SK-N-SH treated with all-trans-retinoic acid at 6 μM for 48 hours (cell line): ENCODE measurements around the gene DOCK4.

Experiments
- ATAC-seq: fragments of 200-7000 bp; cut with Tn5 transposase; 3 replicates; pipeline ENCODE4 v1.9.1; 2020; ENCODE audit warnings: mild to moderate bottlenecking, moderate library complexity
- ARNTL ChIP-seq: fragments of 450-650 bp; formaldehyde crosslinking; IDR thresholded peaks from 2 replicates; pipeline ENCODE4 v1.5.0; 2020; ENCODE audit warnings: low read depth, mild to moderate bottlenecking, moderate library complexity, borderline replicate concordance
- BACH2 ChIP-seq: fragments of 250-450 bp; sonication (Bioruptor Pico); IDR thresholded peaks from 2 replicates; pipeline ENCODE4 v1.9.0; 2021; ENCODE audit warnings: mild to moderate bottlenecking, borderline replicate concordance
- ESRRG ChIP-seq: fragments of 250-450 bp; sonication (Bioruptor Pico); IDR thresholded peaks from 2 replicates; pipeline ENCODE4 v1.6.1; 2021; ENCODE audit warnings: mild to moderate bottlenecking
- GLIS3 ChIP-seq: fragments of 250-450 bp; sonication (Bioruptor Pico); IDR thresholded peaks from 2 replicates; pipeline ENCODE4 v1.5.0; 2020; ENCODE audit warnings: mild to moderate bottlenecking, moderate library complexity
- ISL1 ChIP-seq: fragments of 250-450 bp; sonication (Bioruptor Pico); IDR thresholded peaks from 2 replicates; pipeline ENCODE4 v2.1.2; 2022; ENCODE audit warnings: mild to moderate bottlenecking, moderate library complexity
- OSR1 ChIP-seq: fragments of 250-450 bp; sonication (Bioruptor Pico); IDR thresholded peaks from 2 replicates; pipeline ENCODE4 v1.8.0; 2022; ENCODE audit warnings: moderate library complexity, mild to moderate bottlenecking, inconsistent platforms
- PPARA ChIP-seq: fragments of 250-450 bp; sonication (Bioruptor Pico); IDR thresholded peaks from 2 replicates; pipeline ENCODE4 v1.5.0; 2020; ENCODE audit warnings: mild to moderate bottlenecking, borderline replicate concordance
- RARB ChIP-seq: fragments of 250-450 bp; sonication (Bioruptor Pico); IDR thresholded peaks from 2 replicates; pipeline ENCODE4 v1.8.0; 2021; ENCODE audit warnings: mild to moderate bottlenecking, moderate library complexity
- SNAI2 ChIP-seq: fragments of 250-450 bp; sonication (Bioruptor Pico); IDR thresholded peaks from 2 replicates; pipeline ENCODE4 v1.5.0; 2020; ENCODE audit warnings: mild to moderate bottlenecking, moderate library complexity
- TCF4 ChIP-seq: fragments of 250-450 bp; sonication (Bioruptor Pico); IDR thresholded peaks from 2 replicates; pipeline ENCODE4 v1.8.0; 2021; ENCODE audit warnings: mild to moderate bottlenecking, moderate library complexity, borderline replicate concordance
- TOX ChIP-seq: fragments of 250-450 bp; sonication (Bioruptor Pico); IDR thresholded peaks from 2 replicates; pipeline ENCODE4 v1.8.0; 2021; ENCODE audit warnings: mild to moderate bottlenecking, moderate library complexity, borderline replicate concordance
- ZFP3 ChIP-seq: fragments of 250-450 bp; sonication (Bioruptor Pico); IDR thresholded peaks from 2 replicates; pipeline ENCODE4 v1.5.0; 2020; ENCODE audit warnings: mild to moderate bottlenecking, moderate library complexity
- ZFP30 ChIP-seq: fragments of 450-650 bp; formaldehyde crosslinking; IDR thresholded peaks from 2 replicates; pipeline ENCODE4 v1.5.0; 2022; ENCODE audit warnings: mild to moderate bottlenecking, moderate library complexity
- ZNF70 ChIP-seq: fragments of 450-650 bp; formaldehyde crosslinking; IDR thresholded peaks from 2 replicates; pipeline ENCODE4 v1.5.0; 2020; ENCODE audit warnings: mild to moderate bottlenecking, moderate library complexity
- TF ChIP-seq, protein P1 (sequence below): fragments of 250-450 bp; sonication (Bioruptor Pico); IDR thresholded peaks from 2 replicates; pipeline ENCODE4 v1.5.1; 2021; ENCODE audit warnings: mild to moderate bottlenecking, moderate library complexity
- TF ChIP-seq, protein P2 (sequence below): fragments of 250-450 bp; sonication (Bioruptor Pico); IDR thresholded peaks from 2 replicates; pipeline ENCODE4 v1.5.1; 2020; ENCODE audit warnings: low read depth, mild to moderate bottlenecking, moderate library complexity
- TF ChIP-seq, protein P3 (sequence below): fragments of 250-450 bp; sonication (Bioruptor Pico); IDR thresholded peaks from 2 replicates; pipeline ENCODE4 v1.5.0; 2020; ENCODE audit warnings: mild to moderate bottlenecking, moderate library complexity

The DOCK4 gene

GRCh38 chr7:111741811-111742240 is 464.4 kb downstream of the DOCK4 start:
- TF ChIP-seq, protein P1, sequence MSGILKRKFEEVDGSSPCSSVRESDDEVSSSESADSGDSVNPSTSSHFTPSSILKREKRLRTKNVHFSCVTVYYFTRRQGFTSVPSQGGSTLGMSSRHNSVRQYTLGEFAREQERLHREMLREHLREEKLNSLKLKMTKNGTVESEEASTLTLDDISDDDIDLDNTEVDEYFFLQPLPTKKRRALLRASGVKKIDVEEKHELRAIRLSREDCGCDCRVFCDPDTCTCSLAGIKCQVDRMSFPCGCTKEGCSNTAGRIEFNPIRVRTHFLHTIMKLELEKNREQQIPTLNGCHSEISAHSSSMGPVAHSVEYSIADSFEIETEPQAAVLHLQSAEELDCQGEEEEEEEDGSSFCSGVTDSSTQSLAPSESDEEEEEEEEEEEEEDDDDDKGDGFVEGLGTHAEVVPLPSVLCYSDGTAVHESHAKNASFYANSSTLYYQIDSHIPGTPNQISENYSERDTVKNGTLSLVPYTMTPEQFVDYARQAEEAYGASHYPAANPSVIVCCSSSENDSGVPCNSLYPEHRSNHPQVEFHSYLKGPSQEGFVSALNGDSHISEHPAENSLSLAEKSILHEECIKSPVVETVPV, result no peak
- TF ChIP-seq, protein P2, sequence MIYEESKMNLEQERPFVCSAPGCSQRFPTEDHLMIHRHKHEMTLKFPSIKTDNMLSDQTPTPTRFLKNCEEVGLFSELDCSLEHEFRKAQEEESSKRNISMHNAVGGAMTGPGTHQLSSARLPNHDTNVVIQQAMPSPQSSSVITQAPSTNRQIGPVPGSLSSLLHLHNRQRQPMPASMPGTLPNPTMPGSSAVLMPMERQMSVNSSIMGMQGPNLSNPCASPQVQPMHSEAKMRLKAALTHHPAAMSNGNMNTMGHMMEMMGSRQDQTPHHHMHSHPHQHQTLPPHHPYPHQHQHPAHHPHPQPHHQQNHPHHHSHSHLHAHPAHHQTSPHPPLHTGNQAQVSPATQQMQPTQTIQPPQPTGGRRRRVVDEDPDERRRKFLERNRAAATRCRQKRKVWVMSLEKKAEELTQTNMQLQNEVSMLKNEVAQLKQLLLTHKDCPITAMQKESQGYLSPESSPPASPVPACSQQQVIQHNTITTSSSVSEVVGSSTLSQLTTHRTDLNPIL (CRISPR knock-in tag), result no peak
- no peak for TF ChIP-seq ARNTL (CRISPR knock-in tag)
- TF ChIP-seq TOX, result no peak
- peak; percentile 55 for ATAC-seq

GRCh38 chr7:111740942-111741341 is 465.3 kb downstream of the DOCK4 start:
- ATAC-seq, result no peak
- TF ChIP-seq ZNF70 (CRISPR knock-in tag), result no peak
- no peak for TF ChIP-seq ZFP30
- TF ChIP-seq ARNTL (CRISPR knock-in tag), result no peak
- TF ChIP-seq, protein P2 (CRISPR knock-in tag), result no peak
- no peak for TF ChIP-seq RARB (CRISPR knock-in tag)
- TF ChIP-seq OSR1 (CRISPR knock-in tag), result no peak
- no peak for TF ChIP-seq GLIS3 (CRISPR knock-in tag)
- no peak for TF ChIP-seq ZFP3
- TF ChIP-seq, protein P1, result no peak
- TF ChIP-seq, protein P3, sequence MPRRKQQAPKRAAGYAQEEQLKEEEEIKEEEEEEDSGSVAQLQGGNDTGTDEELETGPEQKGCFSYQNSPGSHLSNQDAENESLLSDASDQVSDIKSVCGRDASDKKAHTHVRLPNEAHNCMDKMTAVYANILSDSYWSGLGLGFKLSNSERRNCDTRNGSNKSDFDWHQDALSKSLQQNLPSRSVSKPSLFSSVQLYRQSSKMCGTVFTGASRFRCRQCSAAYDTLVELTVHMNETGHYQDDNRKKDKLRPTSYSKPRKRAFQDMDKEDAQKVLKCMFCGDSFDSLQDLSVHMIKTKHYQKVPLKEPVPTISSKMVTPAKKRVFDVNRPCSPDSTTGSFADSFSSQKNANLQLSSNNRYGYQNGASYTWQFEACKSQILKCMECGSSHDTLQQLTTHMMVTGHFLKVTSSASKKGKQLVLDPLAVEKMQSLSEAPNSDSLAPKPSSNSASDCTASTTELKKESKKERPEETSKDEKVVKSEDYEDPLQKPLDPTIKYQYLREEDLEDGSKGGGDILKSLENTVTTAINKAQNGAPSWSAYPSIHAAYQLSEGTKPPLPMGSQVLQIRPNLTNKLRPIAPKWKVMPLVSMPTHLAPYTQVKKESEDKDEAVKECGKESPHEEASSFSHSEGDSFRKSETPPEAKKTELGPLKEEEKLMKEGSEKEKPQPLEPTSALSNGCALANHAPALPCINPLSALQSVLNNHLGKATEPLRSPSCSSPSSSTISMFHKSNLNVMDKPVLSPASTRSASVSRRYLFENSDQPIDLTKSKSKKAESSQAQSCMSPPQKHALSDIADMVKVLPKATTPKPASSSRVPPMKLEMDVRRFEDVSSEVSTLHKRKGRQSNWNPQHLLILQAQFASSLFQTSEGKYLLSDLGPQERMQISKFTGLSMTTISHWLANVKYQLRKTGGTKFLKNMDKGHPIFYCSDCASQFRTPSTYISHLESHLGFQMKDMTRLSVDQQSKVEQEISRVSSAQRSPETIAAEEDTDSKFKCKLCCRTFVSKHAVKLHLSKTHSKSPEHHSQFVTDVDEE (CRISPR knock-in tag), result no peak
- TF ChIP-seq BACH2 (CRISPR knock-in tag), result no peak

DNA sequence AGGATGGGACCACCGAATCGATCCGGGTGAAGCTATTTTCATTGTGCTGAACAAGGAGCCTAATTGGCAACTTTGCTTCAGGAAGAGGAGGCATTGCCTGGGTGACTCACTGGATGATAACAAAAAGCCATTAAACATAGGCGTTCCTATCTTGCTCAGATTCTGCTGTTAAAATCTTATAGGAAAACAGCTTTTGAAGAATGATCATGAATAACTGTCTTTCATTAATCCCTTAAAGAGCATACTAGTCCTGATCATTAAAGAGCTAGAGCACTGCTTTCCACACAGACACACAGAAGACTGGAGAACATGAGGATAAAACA is 469.7 kb downstream of the DOCK4 start:
- peak; percentile 32 for ATAC-seq
- no peak for TF ChIP-seq PPARA (CRISPR knock-in tag)
- no peak for TF ChIP-seq TOX
- no peak for TF ChIP-seq ESRRG (CRISPR knock-in tag)
- TF ChIP-seq ISL1 (CRISPR knock-in tag), result no peak
- TF ChIP-seq ARNTL (CRISPR knock-in tag), result no peak
- TF ChIP-seq TCF4 (CRISPR knock-in tag), result no peak
- TF ChIP-seq ZFP3, result no peak
- TF ChIP-seq GLIS3 (CRISPR knock-in tag), result no peak
- TF ChIP-seq SNAI2 (CRISPR knock-in tag), result no peak
- TF ChIP-seq, all 23 proteins: peak for 0

GRCh38 chr7:111735661-111736551 is 470.3 kb downstream of the DOCK4 start:
- TF ChIP-seq ARNTL (CRISPR knock-in tag), result no peak
- 0 out of 2 replicates have a peak, but pooled peaks have one; percentile 55 for TF ChIP-seq BACH2 (CRISPR knock-in tag)
- ATAC-seq, result peak; percentile 90
